SK-N-SH (cell line): ENCODE data around the gene PPP1R16B. TPM values are rescaled to one million over a fixed set of nuclear protein-coding genes. Genes with fewer than 3 reads are reported as not detected.

Experiments
- CTCF ChIA-PET: fragments of 300-600, 350-600 bp; formaldehyde crosslinking; extraction: SDS; loops from one replicate; lab custom pipeline; 2021; lab: Yijun Ruan, JAX
- POLR2A ChIA-PET: fragments of 350-600 bp; sonication (Branson Sonifier 250); formaldehyde crosslinking; extraction: SDS; loops from one replicate; lab custom pipeline; 2020; ENCODE audit warnings: antibody characterized with exemption, inconsistent platforms; lab: Yijun Ruan, JAX
- DNase-seq: peaks from one replicate; pipeline ENCODE4 v3.0.0; 2012
- H2AFZ ChIP-seq: fragments of 200-600 bp; sonication (generic); 2 replicates; pipeline ENCODE4 v1.8.1; 2016; ENCODE audit warnings: antibody characterized with exemption, mild to moderate bottlenecking, low read depth
- H3F3A ChIP-seq: fragments of 200-600 bp; sonication (generic); replicated peaks from 2 replicates; pipeline ENCODE3; 2016; ENCODE audit warnings: antibody characterized with exemption, mild to moderate bottlenecking; ENCODE audit not compliant: insufficient read depth
- H3K27ac ChIP-seq, 2 experiments: fragments of 200-500 bp in 1 of 2; fragments of 200-600 bp in 1 of 2; sonication (Bioruptor generic) in 1 of 2; sonication (generic), shearing (Covaris generic) in 1 of 2; 2 replicates each; pipeline versions ENCODE4 v1.5.1 to v1.6.1; 2014 to 2016; ENCODE audit warnings: low read depth in 2 of 2, inconsistent platforms in 1 of 2, low read length in 1 of 2, mild to moderate bottlenecking in 1 of 2, mixed read lengths in 1 of 2
- H3K27me3 ChIP-seq: fragments of 200-600 bp; sonication (generic), shearing (Covaris generic); 2 replicates; pipeline ENCODE4 v1.6.1; 2016; ENCODE audit warnings: mixed run types; ENCODE audit not compliant: insufficient read depth
- H3K36me3 ChIP-seq, 2 experiments: fragments of 200-500 bp in 1 of 2; fragments of 200-600 bp in 1 of 2; sonication (Bioruptor generic) in 1 of 2; sonication (generic) in 1 of 2; replicated peaks in 1 of 2; 2 replicates each; pipeline versions ENCODE3 to v1.5.1; 2014 to 2016; ENCODE audit warnings: low read length in 1 of 2, mild to moderate bottlenecking in 1 of 2; ENCODE audit not compliant: insufficient read depth in 2 of 2, control insufficient read depth in 1 of 2
- H3K4me1 ChIP-seq, 2 experiments: fragments of 200-500 bp in 1 of 2; fragments of 200-600 bp in 1 of 2; sonication (Bioruptor generic) in 1 of 2; sonication (generic), shearing (Covaris generic) in 1 of 2; 2 replicates each; pipeline versions ENCODE4 v1.5.1 to v1.6.1; 2014 to 2016; ENCODE audit warnings: low read depth in 1 of 2, low read length in 1 of 2, mixed run types in 1 of 2; ENCODE audit not compliant: insufficient read depth in 2 of 2, control insufficient read depth in 1 of 2
- H3K4me2 ChIP-seq: fragments of 200-600 bp; sonication (generic), shearing (Covaris generic); 2 replicates; pipeline ENCODE4 v1.6.1; 2017; ENCODE audit warnings: mixed run types
- H3K4me3 ChIP-seq, 2 experiments: fragments of 200-500 bp in 1 of 2; fragments of 200-600 bp in 1 of 2; sonication (Bioruptor generic) in 1 of 2; sonication (generic), shearing (Covaris generic) in 1 of 2; 2 replicates each; pipeline versions ENCODE4 v1.5.1 to v1.8.1; 2014 to 2016; ENCODE audit warnings: low read depth in 2 of 2, inconsistent platforms in 1 of 2, low read length in 1 of 2, mild to moderate bottlenecking in 1 of 2, mixed read lengths in 1 of 2, moderate library complexity in 1 of 2
- H3K79me2 ChIP-seq: fragments of 200-600 bp; sonication (generic); 2 replicates; pipeline ENCODE4 v1.8.1; 2017; ENCODE audit warnings: mild to moderate bottlenecking; ENCODE audit not compliant: insufficient read depth
- H3K9ac ChIP-seq: fragments of 200-600 bp; sonication (generic); 2 replicates; pipeline ENCODE4 v1.6.1; 2017; ENCODE audit warnings: mixed run types
- H3K9me2 ChIP-seq: fragments of 200-600 bp; sonication (generic); 2 replicates; pipeline ENCODE4 v1.6.1; 2017; ENCODE audit warnings: mixed run types
- H3K9me3 ChIP-seq: fragments of 200-600 bp; sonication (generic); 2 replicates; pipeline ENCODE4 v1.6.1; 2017; ENCODE audit warnings: mixed run types, mild to moderate bottlenecking, moderate library complexity
- H4K20me1 ChIP-seq: fragments of 200-600 bp; sonication (generic); 2 replicates; pipeline ENCODE4 v1.6.1; 2017; ENCODE audit warnings: mild to moderate bottlenecking, mixed run types; ENCODE audit not compliant: insufficient read depth
- ELF1 ChIP-seq: IDR thresholded peaks from 2 replicates; pipeline ENCODE4 v1.4.0; 2012
- EZH2phosphoT487 ChIP-seq: fragments of 200-600 bp; sonication (generic); IDR thresholded peaks from 2 replicates; pipeline ENCODE4 v1.6.1; 2017; ENCODE audit warnings: low read depth, mixed run types, mild to moderate bottlenecking, antibody characterized with exemption, moderate library complexity, borderline replicate concordance
- JUND ChIP-seq: IDR thresholded peaks from 2 replicates; pipeline ENCODE4 v1.4.0; 2012
- NRF1 ChIP-seq: IDR thresholded peaks from 2 replicates; pipeline ENCODE4 v1.6.1; 2012; ENCODE audit warnings: low read depth, mild to moderate bottlenecking, low read length
- RXRA ChIP-seq: IDR thresholded peaks from 2 replicates; pipeline ENCODE4 v1.4.0; 2012; ENCODE audit warnings: low read depth, mild to moderate bottlenecking, borderline replicate concordance
- SIN3A ChIP-seq: IDR thresholded peaks from 2 replicates; pipeline ENCODE4 v1.6.1; 2012; ENCODE audit warnings: low read depth, mild to moderate bottlenecking, low read length, moderate library complexity, borderline replicate concordance
- WGBS: methylation state at CpG from one replicate; pipeline ENCODE4 v1.1.6; 2017; ENCODE audit warnings: low lambda C conversion rate; 5-methylcytosine and 5-hydroxymethylcytosine counted together
- polyA plus RNA-seq, 3 experiments: library from polyadenylated mRNA; depleted of rRNA; stranded (reverse); fragments of >200 nt; gene quantifications; 2 replicates each; pipeline ENCODE4 v1.2.3, GENCODE V29; 2012
- TF ChIP-seq, protein P1 (sequence below): IDR thresholded peaks from 2 replicates; pipeline ENCODE4; 2012
- TF ChIP-seq, protein P2 (sequence below): fragments of 200-600 bp; sonication (generic); IDR thresholded peaks from 2 replicates; pipeline ENCODE4 v1.6.1; 2017; ENCODE audit warnings: antibody characterized with exemption, mild to moderate bottlenecking, moderate library complexity
- TF ChIP-seq, protein P3 (sequence below): IDR thresholded peaks from 2 replicates; pipeline ENCODE4 v1.4.0; 2012; ENCODE audit warnings: low read depth, borderline replicate concordance
- TF ChIP-seq, protein P4 (sequence below): IDR thresholded peaks from 2 replicates; pipeline ENCODE4 v1.6.1; 2012; ENCODE audit warnings: mild to moderate bottlenecking, low read depth, low read length, moderate library complexity

PPP1R16B gene
- polyA plus RNA-seq, 1 of the 3 experiments (the other 2 are of a cell fraction), result 0.28 TPM

DNA sequence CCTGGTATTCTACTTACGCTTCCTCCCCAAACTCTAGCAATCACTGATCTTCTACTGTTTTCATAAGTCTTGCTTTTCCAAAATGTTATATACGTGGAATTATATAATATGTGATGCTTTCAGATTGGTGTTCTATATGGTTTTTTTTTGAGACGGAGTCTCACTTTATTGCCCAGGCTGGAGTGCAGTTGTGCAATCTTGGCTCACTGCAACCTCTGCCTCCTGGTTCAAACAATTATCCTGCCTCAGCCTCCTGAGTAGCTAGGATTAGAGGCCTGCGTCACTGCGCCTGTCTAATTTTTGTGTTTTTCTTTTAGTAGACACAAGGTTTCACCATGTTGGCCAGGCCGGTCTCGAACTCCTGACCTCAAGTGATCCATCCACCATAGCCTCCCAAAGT is 109.9 kb downstream of the PPP1R16B start:
- Histone ChIP-seq H3K27me3 (no peaks in the 10 kb centered on the region; the same call in 1 of the 2 replicates), H4K20me1 (no peaks in the 10 kb centered on the region), H3K9ac (no peak overlapping the region), H3K4me3 (no peak overlapping the region), H3K79me2 (no peaks in the 10 kb centered on the region), H3K36me3 (no peaks in the 10 kb centered on the region), H3K4me1 (no peaks in the 10 kb centered on the region), H3K9me3 (no peaks in the 10 kb centered on the region), H2AFZ (no peak overlapping the region), H3K9me2 (no peaks in the 10 kb centered on the region), H3K4me2 (no peak overlapping the region), H3F3A (no peaks in the 10 kb centered on the region), H3K27ac (no peak overlapping the region)
- no peak for DNase-seq
- TF ChIP-seq ELF1 (no peak), RXRA (no peak), NRF1 (no peak), JUND (no peak), EZH2phosphoT487 (no peak), SIN3A (no peak)
- TF ChIP-seq, protein P1, sequence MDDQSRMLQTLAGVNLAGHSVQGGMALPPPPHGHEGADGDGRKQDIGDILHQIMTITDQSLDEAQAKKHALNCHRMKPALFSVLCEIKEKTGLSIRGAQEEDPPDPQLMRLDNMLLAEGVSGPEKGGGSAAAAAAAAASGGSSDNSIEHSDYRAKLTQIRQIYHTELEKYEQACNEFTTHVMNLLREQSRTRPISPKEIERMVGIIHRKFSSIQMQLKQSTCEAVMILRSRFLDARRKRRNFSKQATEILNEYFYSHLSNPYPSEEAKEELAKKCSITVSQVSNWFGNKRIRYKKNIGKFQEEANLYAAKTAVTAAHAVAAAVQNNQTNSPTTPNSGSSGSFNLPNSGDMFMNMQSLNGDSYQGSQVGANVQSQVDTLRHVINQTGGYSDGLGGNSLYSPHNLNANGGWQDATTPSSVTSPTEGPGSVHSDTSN, result no peak
- TF ChIP-seq, protein P2, sequence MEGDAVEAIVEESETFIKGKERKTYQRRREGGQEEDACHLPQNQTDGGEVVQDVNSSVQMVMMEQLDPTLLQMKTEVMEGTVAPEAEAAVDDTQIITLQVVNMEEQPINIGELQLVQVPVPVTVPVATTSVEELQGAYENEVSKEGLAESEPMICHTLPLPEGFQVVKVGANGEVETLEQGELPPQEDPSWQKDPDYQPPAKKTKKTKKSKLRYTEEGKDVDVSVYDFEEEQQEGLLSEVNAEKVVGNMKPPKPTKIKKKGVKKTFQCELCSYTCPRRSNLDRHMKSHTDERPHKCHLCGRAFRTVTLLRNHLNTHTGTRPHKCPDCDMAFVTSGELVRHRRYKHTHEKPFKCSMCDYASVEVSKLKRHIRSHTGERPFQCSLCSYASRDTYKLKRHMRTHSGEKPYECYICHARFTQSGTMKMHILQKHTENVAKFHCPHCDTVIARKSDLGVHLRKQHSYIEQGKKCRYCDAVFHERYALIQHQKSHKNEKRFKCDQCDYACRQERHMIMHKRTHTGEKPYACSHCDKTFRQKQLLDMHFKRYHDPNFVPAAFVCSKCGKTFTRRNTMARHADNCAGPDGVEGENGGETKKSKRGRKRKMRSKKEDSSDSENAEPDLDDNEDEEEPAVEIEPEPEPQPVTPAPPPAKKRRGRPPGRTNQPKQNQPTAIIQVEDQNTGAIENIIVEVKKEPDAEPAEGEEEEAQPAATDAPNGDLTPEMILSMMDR, result no peak
- TF ChIP-seq, protein P3, sequence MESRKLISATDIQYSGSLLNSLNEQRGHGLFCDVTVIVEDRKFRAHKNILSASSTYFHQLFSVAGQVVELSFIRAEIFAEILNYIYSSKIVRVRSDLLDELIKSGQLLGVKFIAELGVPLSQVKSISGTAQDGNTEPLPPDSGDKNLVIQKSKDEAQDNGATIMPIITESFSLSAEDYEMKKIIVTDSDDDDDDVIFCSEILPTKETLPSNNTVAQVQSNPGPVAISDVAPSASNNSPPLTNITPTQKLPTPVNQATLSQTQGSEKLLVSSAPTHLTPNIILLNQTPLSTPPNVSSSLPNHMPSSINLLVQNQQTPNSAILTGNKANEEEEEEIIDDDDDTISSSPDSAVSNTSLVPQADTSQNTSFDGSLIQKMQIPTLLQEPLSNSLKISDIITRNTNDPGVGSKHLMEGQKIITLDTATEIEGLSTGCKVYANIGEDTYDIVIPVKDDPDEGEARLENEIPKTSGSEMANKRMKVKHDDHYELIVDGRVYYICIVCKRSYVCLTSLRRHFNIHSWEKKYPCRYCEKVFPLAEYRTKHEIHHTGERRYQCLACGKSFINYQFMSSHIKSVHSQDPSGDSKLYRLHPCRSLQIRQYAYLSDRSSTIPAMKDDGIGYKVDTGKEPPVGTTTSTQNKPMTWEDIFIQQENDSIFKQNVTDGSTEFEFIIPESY, result no peak
- TF ChIP-seq, protein P4, sequence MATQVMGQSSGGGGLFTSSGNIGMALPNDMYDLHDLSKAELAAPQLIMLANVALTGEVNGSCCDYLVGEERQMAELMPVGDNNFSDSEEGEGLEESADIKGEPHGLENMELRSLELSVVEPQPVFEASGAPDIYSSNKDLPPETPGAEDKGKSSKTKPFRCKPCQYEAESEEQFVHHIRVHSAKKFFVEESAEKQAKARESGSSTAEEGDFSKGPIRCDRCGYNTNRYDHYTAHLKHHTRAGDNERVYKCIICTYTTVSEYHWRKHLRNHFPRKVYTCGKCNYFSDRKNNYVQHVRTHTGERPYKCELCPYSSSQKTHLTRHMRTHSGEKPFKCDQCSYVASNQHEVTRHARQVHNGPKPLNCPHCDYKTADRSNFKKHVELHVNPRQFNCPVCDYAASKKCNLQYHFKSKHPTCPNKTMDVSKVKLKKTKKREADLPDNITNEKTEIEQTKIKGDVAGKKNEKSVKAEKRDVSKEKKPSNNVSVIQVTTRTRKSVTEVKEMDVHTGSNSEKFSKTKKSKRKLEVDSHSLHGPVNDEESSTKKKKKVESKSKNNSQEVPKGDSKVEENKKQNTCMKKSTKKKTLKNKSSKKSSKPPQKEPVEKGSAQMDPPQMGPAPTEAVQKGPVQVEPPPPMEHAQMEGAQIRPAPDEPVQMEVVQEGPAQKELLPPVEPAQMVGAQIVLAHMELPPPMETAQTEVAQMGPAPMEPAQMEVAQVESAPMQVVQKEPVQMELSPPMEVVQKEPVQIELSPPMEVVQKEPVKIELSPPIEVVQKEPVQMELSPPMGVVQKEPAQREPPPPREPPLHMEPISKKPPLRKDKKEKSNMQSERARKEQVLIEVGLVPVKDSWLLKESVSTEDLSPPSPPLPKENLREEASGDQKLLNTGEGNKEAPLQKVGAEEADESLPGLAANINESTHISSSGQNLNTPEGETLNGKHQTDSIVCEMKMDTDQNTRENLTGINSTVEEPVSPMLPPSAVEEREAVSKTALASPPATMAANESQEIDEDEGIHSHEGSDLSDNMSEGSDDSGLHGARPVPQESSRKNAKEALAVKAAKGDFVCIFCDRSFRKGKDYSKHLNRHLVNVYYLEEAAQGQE, result no peak
- WGBS, result 81% methylated on average over 7 of the region's 7 CpGs
- CTCF ChIA-PET, result no interaction called here
- POLR2A ChIA-PET, result no interaction called here
